HG03108 (cell line): Measurements from ENCODE around the gene WIPF3.

Source experiments
- ATAC-seq: cut with Tn5 transposase; IDR thresholded peaks from one replicate; pipeline ENCODE4 v1.9.1; 2021; ENCODE audit warnings: moderate library complexity; ENCODE audit not compliant: unreplicated experiment

The WIPF3 gene

GRCh38 chr7:29900745-29901144 is 94.4 kb downstream of the WIPF3 start:
- ATAC-seq = no peak

- ATAC-seq = no peak
Measured at GRCh38 chr7:29906200-29907022, 100.1 kb downstream of the WIPF3 start.

- ATAC-seq = no peak
Measured at GRCh38 chr7:29914180-29914579, 107.9 kb downstream of the WIPF3 start.

- ATAC-seq = no peak
Measured at GRCh38 chr7:29915481-29916215, 109.3 kb downstream of the WIPF3 start.

GRCh38 chr7:29917641-29918040 is 111.3 kb downstream of the WIPF3 start:
- ATAC-seq = no peak

- no peak for ATAC-seq
Measured at GRCh38 chr7:29918850-29919249, 112.5 kb downstream of the WIPF3 start.

- no peak for ATAC-seq
Measured at GRCh38 chr7:29919790-29920189, 113.5 kb downstream of the WIPF3 start.

GRCh38 chr7:29920491-29920890 is 114.2 kb downstream of the WIPF3 start:
- no peak for ATAC-seq

GRCh38 chr7:29921404-29922010 is 115.2 kb downstream of the WIPF3 start:
- peak; percentile 87 for ATAC-seq

- no peak for ATAC-seq
Measured at GRCh38 chr7:29922921-29923700, 116.8 kb downstream of the WIPF3 start.

- no peak for ATAC-seq
Measured at GRCh38 chr7:29924006-29924405, 117.7 kb downstream of the WIPF3 start.

GRCh38 chr7:29924684-29925083 is 118.4 kb downstream of the WIPF3 start:
- ATAC-seq = no peak

- no peak for ATAC-seq
Measured at GRCh38 chr7:29926216-29926615, 119.9 kb downstream of the WIPF3 start.

- ATAC-seq = no peak
Measured at GRCh38 chr7:29926741-29927140, 120.4 kb downstream of the WIPF3 start.

- no peak for ATAC-seq
Measured at GRCh38 chr7:29929018-29929807, 122.9 kb downstream of the WIPF3 start.

- no peak for ATAC-seq
Measured at GRCh38 chr7:29935111-29935510, 128.8 kb downstream of the WIPF3 start.

- ATAC-seq = no peak
Measured at GRCh38 chr7:29937132-29937531, 130.8 kb downstream of the WIPF3 start.

GRCh38 chr7:29940199-29940598 is 133.9 kb downstream of the WIPF3 start:
- no peak for ATAC-seq

- no peak for ATAC-seq
Measured at GRCh38 chr7:29945259-29945809, 139.0 kb downstream of the WIPF3 start.
